Mammary epithelial cell (primary cell): ENCODE data around the gene CORT.

Source experiments
- CTCF ChIP-seq, 2 donors: IDR thresholded peaks in 1 of 2; conservative IDR thresholded peaks in 1 of 2; 2 replicates each; pipeline ENCODE4 v1.5.1; 2011 to 2012; ENCODE audit warnings: inconsistent platforms in 2 of 2, low read length in 2 of 2, mild to moderate bottlenecking in 2 of 2, control low read depth in 1 of 2, low read depth in 1 of 2; ENCODE audit not compliant: insufficient read depth in 1 of 2; ENCODE audit errors: extremely low read depth in 1 of 2
- EZH2 ChIP-seq: IDR thresholded peaks from 2 replicates; pipeline ENCODE4 v1.6.1; 2012; ENCODE audit warnings: low read length, inconsistent platforms, borderline replicate concordance

GRCh38 chr1:10494418-10494753 is 44.6 kb downstream of the CORT start:
- TF ChIP-seq CTCF (conservative IDR thresholded peaks at IDR 0.05 in 1 of 2, IDR thresholded peaks at IDR 0.05 in 1 of 2; ENCODE audit: extremely low read depth in 1 of 2, insufficient read depth in 1 of 2, low read depth in 1 of 2, low read length in 2 of 2) (no peak), EZH2 (no peak)
